Activated CD8-positive, alpha-beta memory T cell treated with anti-CD3 and anti-CD28 coated beads for 36 hours (primary cell): Measurements from ENCODE around the gene LRRN3. TPM values are rescaled to one million over a fixed set of nuclear protein-coding genes. Genes with fewer than 3 reads are reported as not detected.

Source experiments
- CTCF ChIA-PET: fragments of 350-600 bp; sonication (Branson Sonifier 250); formaldehyde crosslinking; loops from one replicate; lab custom pipeline; 2021; ENCODE audit warnings: antibody characterized with exemption; lab: Charles Lee
- POLR2A ChIA-PET: fragments of 350-600 bp; sonication (Branson Sonifier 250); formaldehyde crosslinking; loops from one replicate; lab custom pipeline; 2021; ENCODE audit warnings: antibody characterized with exemption; lab: Charles Lee
- total RNA-seq, 2 experiments: library from RNA; stranded (reverse); gene quantifications; one replicate each; pipeline ENCODE4 v1.2.3, GENCODE V29; 2021

LRRN3 gene
- total RNA-seq, 2 experiments from 2014 or later: 101 to 108 TPM

DNA sequence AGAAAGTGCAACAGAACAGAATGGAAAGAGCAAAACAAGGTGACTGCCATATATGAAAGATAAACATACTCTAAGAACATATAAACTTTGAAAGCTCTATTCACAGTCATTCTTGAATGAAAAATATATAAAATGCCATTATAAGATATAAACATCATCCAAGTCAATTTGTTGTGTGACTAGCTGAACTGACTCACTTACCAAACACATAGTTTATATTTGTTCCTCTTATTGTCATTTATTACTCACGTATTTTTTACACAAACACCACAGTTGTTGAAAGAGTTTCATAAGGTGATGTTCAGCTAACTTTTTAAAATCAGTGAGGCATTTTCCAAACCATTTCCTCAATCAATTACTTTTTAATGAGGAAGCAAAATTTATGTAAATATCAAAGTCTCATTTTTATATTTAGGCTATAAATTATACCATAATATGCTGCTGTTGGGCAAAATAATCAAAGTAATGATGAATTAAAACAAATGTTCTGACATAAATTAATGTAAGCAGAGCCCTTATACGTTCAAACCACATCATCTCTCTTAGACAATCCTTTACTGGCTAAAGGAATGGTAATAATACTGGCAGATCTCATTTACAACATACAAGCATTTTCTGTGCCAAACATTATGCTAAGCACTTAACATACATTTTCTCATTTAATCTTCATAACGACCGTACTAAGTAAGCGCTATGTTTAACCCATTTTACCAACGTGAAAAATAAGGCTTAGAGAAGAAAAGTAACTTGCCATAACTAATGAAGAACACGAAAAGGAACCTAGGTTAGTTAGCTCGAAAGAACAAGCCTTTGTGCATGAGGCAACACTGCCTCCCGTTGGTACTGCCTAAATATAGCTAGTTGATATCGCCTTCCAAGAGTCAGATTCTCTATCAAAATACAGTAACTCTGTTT, 7.3 kb downstream of the LRRN3 start:
- ChIA-PET POLR2A (interaction anchor here (0.5 kb wide), 1 partner anchor 1096 kb away, joined by 4 read pairs; no protein-coding TSS in a partner anchor), CTCF (interaction anchor here (0.6 to 1.4 kb wide), 2 partner anchors 17 to 79 kb away, joined by 3 read pairs; no protein-coding TSS in a partner anchor)

DNA sequence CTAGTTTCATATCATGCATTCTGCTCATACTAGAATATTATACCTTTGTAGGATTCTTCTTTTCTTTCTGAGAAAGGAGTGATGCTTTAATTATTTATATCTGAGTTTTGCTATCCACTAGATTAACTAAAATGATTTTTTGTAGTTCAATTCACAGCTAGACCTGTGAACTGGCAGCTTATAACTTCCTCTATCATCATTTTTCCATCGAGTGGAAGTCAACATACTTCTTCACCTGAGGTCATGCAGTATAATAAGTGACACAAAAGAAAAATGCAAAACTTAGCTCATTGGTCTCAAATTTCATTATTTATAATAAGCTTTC, 8.0 kb downstream of the LRRN3 start:
- ChIA-PET POLR2A (no interaction called here), CTCF (interaction anchor here (1.3 to 1.4 kb wide), 2 partner anchors 24 to 80 kb away, joined by 3 read pairs; no protein-coding TSS in a partner anchor)

DNA sequence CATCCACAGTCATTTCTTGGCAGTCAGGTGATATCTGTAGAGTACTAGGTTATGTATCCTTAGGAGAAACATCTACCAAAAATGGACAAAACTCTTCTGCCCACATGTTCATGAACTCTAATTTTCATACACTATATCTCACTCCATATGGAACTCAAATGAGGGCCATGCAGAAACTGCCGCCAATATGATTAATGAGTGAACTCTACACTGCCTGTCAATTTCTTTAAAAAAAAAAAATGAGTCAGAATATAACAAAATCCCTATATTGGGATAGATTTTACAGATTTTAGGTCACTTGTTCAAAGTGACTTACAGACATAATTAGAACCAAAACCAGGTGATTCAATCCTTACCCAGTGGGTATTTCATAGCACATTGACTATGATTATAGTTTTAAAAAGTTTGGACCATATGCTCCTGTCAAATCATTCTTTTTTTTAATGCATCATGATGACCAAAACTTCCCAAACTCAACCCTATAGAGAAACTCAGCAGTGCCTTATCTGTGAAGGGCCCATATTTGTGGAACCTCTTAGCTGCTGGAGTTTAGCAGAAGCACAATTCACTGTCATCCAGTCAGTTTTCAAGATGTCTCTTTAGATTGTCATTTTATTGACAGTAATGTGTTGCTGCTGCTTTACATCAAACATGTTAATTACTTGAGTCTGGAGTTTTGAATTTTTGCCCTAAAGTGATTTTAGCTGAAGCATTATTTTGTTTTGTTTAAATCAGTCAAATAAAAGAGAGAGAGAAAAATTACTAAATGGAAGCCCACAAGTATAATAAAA, 11.1 kb downstream of the LRRN3 start:
- POLR2A ChIA-PET: no interaction called here
- CTCF ChIA-PET: no interaction called here

DNA sequence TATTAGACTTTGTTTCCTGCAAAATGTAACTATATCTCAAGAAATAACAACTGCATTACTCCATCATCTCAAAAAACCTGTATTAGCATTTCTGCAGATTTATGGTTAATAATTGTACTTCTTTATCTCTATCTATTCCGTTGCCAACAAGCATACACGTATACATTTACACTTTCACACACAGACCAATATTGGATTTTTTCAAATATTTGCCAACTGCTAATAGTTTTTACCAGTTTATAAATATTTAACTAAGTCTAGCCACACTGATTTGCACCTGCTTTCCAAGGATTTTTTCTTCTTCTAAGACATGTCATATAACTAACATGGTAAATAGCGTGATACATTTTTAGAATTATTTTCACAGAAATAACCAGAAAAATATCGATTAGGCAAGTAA, 12.2 kb downstream of the LRRN3 start:
- POLR2A ChIA-PET: no interaction called here
- CTCF ChIA-PET: no interaction called here

DNA sequence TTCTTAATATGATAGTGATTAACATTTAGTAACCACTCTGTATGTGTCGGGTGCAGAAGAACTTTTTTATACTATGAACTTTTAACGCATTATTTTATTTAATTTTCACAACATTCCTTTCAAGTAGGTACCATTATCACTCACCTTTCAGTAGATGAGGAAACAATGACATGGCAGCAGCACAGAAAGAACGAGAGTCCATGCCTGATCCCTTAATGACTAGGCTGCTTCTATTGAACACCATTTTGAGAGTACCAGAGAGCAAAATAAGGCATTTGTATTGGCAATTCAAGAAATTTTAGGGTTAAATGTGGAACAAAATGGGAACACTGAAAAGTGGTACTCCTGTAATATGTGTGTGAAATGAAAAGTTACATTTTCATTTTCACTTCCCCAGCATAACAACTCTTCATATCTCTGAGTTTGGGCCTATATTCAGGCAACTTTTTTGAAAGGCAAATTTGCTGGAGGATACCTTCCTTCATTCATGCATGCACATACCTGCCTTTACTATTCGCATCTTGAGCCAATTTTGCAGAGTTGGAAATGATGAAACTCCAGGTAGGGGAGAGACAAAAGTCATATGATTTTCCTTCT, 12.8 kb downstream of the LRRN3 start:
- ChIA-PET CTCF (no interaction called here), POLR2A (no interaction called here)

DNA sequence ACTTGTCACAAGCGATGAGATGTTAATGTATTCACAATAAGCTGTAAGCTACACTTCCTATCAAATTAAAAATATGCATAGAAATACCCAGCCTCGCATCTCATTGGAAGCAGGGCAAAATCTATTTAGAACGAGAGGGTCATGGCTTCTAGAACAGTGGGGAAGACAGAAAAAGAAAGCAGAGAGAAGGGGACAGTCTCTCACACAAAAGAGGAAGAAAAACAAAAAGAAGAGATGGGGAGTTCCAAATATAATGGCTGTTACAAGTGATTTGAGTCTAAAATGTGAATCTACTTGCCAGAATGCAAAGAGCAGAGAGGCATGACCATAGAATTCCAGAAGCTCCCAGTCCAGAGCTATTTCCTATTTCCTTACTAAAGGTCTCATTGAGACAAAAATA, 13.8 kb downstream of the LRRN3 start:
- CTCF ChIA-PET: no interaction called here
- POLR2A ChIA-PET: no interaction called here

DNA sequence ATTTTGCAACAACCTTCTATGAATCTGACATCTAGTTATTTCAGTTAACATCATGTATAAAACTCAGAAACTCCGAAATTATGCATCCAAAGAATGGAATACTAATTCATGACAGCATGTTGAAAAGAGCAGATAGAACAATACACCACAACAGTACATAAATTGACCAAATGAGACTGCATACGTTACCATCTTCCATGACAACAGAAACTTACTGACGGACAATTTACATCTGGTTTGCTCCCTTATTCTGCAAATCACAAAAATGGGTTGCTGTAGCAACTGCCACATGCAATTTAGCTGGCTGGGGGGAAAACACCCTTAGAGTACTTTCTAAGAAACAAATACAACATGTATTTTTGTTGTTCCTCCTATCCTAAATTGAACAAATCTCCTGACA, 14.3 kb downstream of the LRRN3 start:
- ChIA-PET CTCF (no interaction called here), POLR2A (no interaction called here)

DNA sequence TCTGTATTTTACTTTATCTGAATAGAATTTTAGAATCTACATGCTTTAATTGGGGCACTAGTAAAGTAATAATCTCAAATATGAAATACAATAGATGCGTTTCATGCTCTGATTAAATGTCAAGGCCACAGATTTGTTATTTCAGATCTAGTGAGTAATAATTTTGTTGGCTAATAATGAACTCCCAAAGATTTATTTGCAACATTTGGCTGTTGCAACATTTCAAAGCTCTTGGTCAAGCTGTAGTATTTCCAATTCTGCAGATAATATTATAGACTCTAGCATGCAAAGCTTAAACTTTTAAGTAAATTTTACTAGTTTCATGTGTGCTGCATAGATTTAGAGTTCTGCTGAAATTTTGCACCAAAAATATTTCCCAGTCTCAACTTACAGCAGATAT, 16.7 kb downstream of the LRRN3 start:
- ChIA-PET CTCF (no interaction called here), POLR2A (no interaction called here)

DNA sequence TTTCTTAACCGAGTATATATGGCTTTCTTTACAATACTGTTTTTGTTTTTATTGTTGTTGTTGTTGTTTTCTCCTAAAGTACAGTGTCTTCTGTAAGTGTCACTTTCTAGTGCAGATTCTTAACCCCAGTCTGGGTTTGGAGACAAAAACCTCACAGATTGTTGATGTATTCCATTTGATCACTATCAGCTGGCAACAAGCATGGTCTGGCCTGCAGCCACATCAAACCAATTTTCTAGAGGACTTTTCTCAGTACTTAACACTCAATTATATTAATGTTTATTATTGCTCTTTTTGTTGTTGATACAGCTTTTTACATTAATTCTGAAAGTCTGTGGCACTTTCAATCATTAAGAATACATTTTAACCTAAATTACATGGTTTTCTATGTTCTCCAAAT, 17.1 kb downstream of the LRRN3 start:
- CTCF ChIA-PET: no interaction called here

DNA sequence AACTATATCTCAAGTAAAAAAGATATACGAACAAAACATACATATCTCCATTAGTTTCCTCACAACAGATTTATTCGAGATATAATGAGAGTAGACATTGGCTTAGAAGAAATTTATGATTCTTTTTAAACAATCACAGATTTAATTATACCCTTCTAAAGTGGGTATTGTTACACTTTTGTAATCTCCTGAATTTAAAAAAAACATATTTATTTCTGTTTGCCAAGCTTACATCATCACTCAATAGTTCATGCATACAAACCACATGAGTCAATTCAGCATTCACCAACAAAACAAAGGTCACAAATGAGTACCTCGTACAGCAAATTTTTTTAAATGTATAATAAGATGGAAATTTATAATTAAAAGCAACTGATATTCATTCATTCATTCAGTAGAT, 17.6 kb downstream of the LRRN3 start:
- POLR2A ChIA-PET: no interaction called here
- CTCF ChIA-PET: no interaction called here

More for the DNA sequence above, 17.1 kb downstream of the LRRN3 start:
- POLR2A ChIA-PET: no interaction called here

DNA sequence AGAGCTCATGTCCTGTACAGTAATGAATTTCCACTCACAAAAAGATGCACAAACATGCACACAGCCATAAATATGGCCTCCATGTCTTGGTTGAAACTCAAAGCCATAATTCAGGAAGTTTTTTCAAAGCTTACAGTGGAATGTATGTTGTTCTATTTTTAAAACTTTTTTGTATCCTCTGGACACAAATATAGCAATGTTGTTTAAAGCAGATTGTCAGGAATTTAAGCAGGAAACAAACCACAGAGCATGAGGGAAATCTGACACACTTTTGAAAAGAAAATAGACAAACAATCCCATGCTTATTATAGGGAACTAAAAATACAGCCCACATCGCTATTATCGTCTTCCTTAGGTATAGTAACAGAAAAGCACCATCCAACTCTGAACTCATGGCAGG, 21.5 kb downstream of the LRRN3 start:
- ChIA-PET CTCF (no interaction called here), POLR2A (no interaction called here)

DNA sequence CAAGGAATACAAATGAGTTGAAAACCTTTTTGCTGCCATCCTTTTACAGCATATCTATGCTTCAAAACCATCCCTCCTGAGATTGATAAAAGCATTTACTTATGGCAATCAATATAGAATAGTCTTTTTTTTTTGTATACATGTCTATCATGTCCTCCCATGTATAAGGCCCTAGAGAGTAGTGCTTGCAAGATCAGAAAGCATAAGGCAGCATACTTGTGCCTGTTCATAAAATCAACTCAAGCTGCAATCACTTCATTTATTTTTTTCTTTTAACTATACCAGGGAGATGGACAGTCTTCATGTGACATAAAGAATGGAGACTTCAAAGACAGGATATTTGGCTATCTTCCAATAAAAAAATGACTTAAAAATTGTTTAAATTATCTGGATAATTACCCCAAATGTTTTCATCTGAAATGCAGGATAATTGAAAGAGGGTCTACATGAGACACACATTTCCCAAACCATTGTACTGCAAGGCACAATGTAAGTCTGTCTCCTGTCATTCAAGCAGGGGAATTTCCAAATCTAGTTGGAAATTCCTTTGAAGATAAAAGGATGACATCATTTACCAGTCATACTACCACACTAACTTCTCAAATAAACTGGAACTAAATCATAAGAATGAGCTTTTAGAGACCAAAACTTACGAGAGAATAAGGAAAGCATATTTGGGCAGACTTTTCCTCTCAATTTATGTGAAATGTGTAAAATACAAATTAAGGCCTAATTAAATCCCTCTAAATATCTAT, 22.5 kb downstream of the LRRN3 start:
- ChIA-PET CTCF (no interaction called here), POLR2A (interaction anchor here (0.6 kb wide), 1 partner anchor 22 kb away, joined by 6 read pairs; no protein-coding TSS in a partner anchor)

DNA sequence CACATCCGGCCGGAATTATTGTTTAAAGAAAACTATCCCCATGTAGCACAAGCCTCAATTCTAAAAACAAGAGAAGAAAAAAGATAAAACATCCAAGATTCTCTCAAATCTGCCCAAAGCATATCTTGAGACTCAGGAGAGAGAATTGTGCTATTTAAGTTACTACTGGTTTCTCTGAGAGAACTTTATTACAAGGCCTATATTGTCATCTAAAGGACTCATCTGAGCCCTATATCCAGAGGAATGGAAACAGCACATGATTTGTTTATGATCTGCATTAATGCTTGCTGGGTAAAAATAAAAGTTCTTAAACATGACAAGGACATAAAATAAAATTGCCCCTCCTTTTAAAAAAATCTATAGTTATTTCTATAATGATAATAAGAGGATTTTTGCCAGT, 25.0 kb downstream of the LRRN3 start:
- POLR2A ChIA-PET: no interaction called here
- CTCF ChIA-PET: interaction anchor here (1.4 kb wide), 1 partner anchor 22 kb away, joined by 3 read pairs; no protein-coding TSS in a partner anchor

DNA sequence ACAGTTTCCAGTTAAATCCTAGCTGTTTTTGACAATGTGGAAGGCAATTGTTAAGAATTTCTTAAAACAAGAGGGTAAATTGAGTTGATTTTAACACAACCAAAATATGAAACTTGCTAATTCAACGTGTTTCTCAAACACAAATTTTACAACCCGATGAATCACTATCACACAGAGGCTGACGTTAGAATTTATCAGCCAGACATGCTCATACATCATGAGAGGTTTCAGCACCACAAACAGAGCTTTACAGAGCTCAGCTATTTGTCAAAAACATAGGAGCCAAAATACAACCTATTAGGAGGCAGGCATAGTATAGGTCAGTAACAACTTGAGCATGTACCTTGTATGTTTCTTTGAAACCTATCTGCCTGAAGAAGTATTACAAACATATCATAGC, 36.1 kb downstream of the LRRN3 start:
- ChIA-PET CTCF (no interaction called here), POLR2A (no interaction called here)

DNA sequence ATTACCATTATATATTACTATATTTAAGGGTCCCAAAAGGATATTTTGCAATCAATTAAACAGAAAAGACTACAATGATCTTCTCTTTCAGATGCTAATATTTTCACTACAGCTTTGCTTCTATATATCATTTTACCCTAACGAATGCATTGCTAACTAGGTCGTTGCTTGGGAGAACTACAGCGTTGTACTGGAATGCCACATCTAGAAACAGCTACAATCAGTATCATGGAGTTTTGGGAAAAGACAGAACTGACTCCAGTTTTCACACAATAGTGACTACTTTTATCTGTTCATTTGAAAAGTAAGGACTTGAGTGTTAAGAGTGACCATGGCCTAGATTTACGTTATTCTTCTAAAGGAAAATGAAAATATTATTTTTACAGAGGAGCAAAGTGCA, 38.5 kb downstream of the LRRN3 start:
- CTCF ChIA-PET: no interaction called here
- POLR2A ChIA-PET: no interaction called here

DNA sequence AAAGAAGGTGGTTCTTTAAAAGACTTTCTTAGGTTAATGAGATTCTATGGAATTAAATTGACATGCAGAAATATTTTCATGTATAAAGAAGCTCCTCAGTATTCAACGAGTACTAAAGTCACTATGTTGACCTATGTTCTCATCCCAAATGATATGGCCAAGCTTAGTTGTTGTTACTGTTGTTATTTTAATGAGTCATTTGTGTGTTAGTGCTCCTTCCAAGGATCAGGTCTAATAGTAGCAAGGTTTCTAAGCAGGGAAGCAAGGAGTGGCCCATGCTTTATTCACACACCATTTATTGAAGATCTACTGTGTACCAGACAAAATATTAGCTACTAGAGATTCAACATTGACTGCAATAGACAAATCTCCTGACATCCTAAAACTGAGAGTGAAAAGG, 41.9 kb downstream of the LRRN3 start:
- POLR2A ChIA-PET: no interaction called here
- CTCF ChIA-PET: no interaction called here

DNA sequence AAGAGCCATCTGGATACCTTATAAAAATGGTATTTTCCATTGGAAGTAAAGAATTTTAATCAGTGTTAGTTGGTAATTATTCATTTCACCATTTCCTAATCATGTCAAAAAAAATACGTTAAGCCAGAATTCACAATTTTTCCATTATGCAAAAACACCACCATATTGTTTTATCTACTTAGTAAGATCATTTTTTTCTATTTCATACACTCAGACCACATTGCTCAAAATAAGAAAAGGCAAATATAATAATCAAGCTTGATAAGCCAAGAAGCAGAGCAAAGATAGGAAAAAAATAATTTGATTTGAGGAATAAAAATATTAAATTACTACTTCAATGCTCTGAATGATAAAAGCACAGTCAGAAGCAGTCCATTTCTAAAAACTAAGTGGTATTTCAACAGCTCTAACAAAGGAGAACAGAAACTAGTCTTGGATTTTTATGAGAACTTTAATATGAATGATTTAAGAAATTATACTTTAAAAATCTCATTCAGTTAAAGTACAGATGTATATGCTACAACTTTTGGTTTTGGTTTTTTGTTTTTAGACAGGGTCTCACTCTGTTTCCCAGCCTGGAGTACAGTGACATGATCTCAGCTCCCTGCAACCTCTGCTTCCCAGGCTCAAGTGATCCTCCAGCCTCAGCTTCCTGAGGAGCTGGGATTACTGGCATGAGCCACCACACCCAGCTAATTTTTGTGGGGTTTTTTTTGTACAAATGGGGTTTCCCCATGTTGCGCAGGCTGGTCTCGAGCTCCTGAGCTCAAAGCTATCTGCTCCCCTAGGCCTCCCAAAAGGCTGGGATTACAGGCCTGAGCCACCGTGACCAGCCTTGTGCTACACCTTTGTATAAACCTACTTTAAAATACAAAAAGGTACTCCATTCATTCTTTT, 46.6 kb downstream of the LRRN3 start:
- POLR2A ChIA-PET: interaction anchor here (0.6 kb wide), 1 partner anchor 1410 kb away, joined by 3 read pairs; no protein-coding TSS in a partner anchor
- CTCF ChIA-PET: interaction anchor here (0.6 kb wide), 1 partner anchor 465 kb away, joined by 4 read pairs; no protein-coding TSS in a partner anchor

DNA sequence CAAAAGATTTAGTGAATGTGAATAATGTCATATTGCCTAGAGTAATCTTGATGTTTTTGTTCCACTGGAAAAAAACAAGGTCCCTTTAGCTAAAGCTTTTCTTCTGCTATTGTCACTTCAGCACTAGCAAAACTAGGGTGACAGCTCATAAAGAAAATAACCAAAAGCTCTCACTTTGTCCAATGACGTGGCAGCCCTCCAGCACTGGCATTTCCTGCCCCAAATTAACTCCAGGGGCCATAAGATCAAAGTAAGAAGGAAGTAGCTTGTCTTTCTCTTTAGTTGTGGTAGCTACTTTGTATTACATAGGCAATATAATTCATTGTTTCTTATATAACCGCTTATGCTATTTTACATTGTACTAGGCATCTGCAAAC, 47.3 kb downstream of the LRRN3 start:
- POLR2A ChIA-PET: interaction anchor here (0.6 kb wide), 1 partner anchor 1411 kb away, joined by 3 read pairs; no protein-coding TSS in a partner anchor
- CTCF ChIA-PET: no interaction called here
